K562 (cell line): Measurements from ENCODE around the gene KLK14. TPM values are rescaled to one million over a fixed set of nuclear protein-coding genes. Genes with fewer than 3 reads are reported as not detected.
A peak's percentile ranks its signal among the peaks of the same experiment; 100 is the strongest.

Source experiments
- ATAC-seq: fragments of 200-7000 bp; cut with Tn5 transposase; 3 replicates; pipeline ENCODE4 v1.9.1; 2020; ENCODE audit warnings: moderate library complexity
- BruUV-seq: library from RNA; stranded (reverse); fragments of 400-500 nt; replicated peaks from 2 replicates; lab custom pipeline; 2021; lab: Mats Ljungman, UMichigan
- CTCF ChIA-PET: fragments of 300-600 bp; formaldehyde crosslinking; extraction: SDS; loops from one replicate; lab custom pipeline; 2021; ENCODE audit warnings: low intra/inter-chr PET ratio; lab: Yijun Ruan, JAX
- POLR2A ChIA-PET: fragments of 300-600, 350-650 bp; sonication (Branson Sonifier 250); formaldehyde crosslinking; extraction: SDS; loops from one replicate; lab custom pipeline; 2021; ENCODE audit warnings: antibody characterized with exemption, inconsistent platforms; lab: Yijun Ruan, JAX
- DNase-seq, 4 experiments: peaks; one replicate each; pipeline versions ENCODE4 v3.0.0 to v3.0.0-alpha.2; 2011 to 2018; ENCODE audit warnings: low spot score in 3 of 4, mixed read lengths in 3 of 4; ENCODE audit errors: extremely low read depth in 1 of 4
- FAIRE-seq: peaks from 2 replicates; lab custom pipeline; 2011; peaks lifted over from hg19 to GRCh38; lab: Jason Lieb, UNC
- H2AFZ ChIP-seq: 2 replicates; pipeline ENCODE4 v1.6.0; 2011; ENCODE audit warnings: low read depth, low read length, control low read depth, inconsistent platforms
- H3K27ac ChIP-seq: fragments of 200-600 bp; 3 replicates; pipeline ENCODE4 v1.8.0; 2011; ENCODE audit warnings: low read depth, mild to moderate bottlenecking, control low read depth, inconsistent platforms, low read length, moderate library complexity, mixed read lengths; ENCODE audit errors: extremely low read depth
- H3K27me3 ChIP-seq, 2 experiments: fragments of 300-600 bp in 1 of 2; 2 replicates in 1 of 2; 3 replicates in 1 of 2; pipeline versions ENCODE4 v1.6.0 to v1.8.0; 2011; ENCODE audit warnings: inconsistent platforms in 2 of 2, low read length in 2 of 2, mild to moderate bottlenecking in 1 of 2, mixed read lengths in 1 of 2, moderate library complexity in 1 of 2; ENCODE audit not compliant: control insufficient read depth in 2 of 2, insufficient read depth in 2 of 2
- H3K36me3 ChIP-seq: fragments of 300-600 bp; 3 replicates; pipeline ENCODE4 v1.8.0; 2011; ENCODE audit warnings: mild to moderate bottlenecking, low read length, inconsistent platforms; ENCODE audit not compliant: control insufficient read depth, insufficient read depth
- H3K4me1 ChIP-seq, 2 experiments: fragments of 200-600 bp in 1 of 2; replicated peaks in 1 of 2; 2 replicates in 1 of 2; 3 replicates in 1 of 2; pipeline versions ENCODE4 v1.5.1 to v1.8.0; 2011; ENCODE audit warnings: inconsistent platforms in 2 of 2, low read length in 2 of 2, mild to moderate bottlenecking in 1 of 2, mixed read lengths in 1 of 2, moderate library complexity in 1 of 2; ENCODE audit not compliant: control insufficient read depth in 2 of 2, insufficient read depth in 2 of 2
- H3K4me2 ChIP-seq: 2 replicates; pipeline ENCODE4 v1.6.1; 2011; ENCODE audit warnings: low read length, control low read depth, inconsistent platforms, mixed read lengths; ENCODE audit not compliant: insufficient read depth
- H3K4me3 ChIP-seq: fragments of 200-600 bp; sonication (generic), shearing (Covaris generic); 2 replicates; pipeline ENCODE4 v1.5.1; 2016; ENCODE audit warnings: control low read depth, inconsistent platforms
- H3K79me2 ChIP-seq: fragments of 200-600 bp; 3 replicates; pipeline ENCODE4 v1.8.0; 2011; ENCODE audit warnings: low read length, inconsistent platforms; ENCODE audit not compliant: control insufficient read depth, insufficient read depth
- H3K9ac ChIP-seq, 2 experiments: 2 replicates each; pipeline versions ENCODE4 v1.6.0 to v1.6.1; 2011; ENCODE audit warnings: low read depth in 2 of 2, low read length in 2 of 2, control low read depth in 1 of 2, inconsistent platforms in 1 of 2, mild to moderate bottlenecking in 1 of 2, mixed read lengths in 1 of 2; ENCODE audit not compliant: insufficient read depth in 1 of 2
- H3K9me1 ChIP-seq: one replicate; pipeline ENCODE4 v1.6.0; 2011; ENCODE audit warnings: inconsistent platforms, mild to moderate bottlenecking, low read length, moderate library complexity; ENCODE audit not compliant: control insufficient read depth, insufficient read depth
- H3K9me3 ChIP-seq: replicated peaks from 2 replicates; pipeline ENCODE4 v1.5.1; 2011; ENCODE audit warnings: low read depth, low read length, inconsistent platforms; ENCODE audit not compliant: control insufficient read depth, insufficient read depth
- H4K20me1 ChIP-seq: replicated peaks from 2 replicates; pipeline ENCODE4 v1.6.1; 2011; ENCODE audit warnings: low read length, inconsistent platforms, mixed read lengths; ENCODE audit not compliant: control insufficient read depth, insufficient read depth
- CBFA2T2 ChIP-seq: fragments of 450-650 bp; conservative IDR thresholded peaks from 2 replicates; pipeline ENCODE4 v1.6.1; 2017; ENCODE audit warnings: mild to moderate bottlenecking
- CBX8 ChIP-seq: fragments of 200-600 bp; sonication (generic); IDR thresholded peaks from 2 replicates; pipeline ENCODE4 v1.6.1; 2012; ENCODE audit warnings: borderline replicate concordance, mixed run types, low read depth, mild to moderate bottlenecking, moderate library complexity, mixed read lengths, low read length, control low read depth, inconsistent platforms; ENCODE audit not compliant: poor library complexity, severe bottlenecking; ENCODE audit errors: extremely low read depth
- CREBBP ChIP-seq: IDR thresholded peaks from one replicate; pipeline ENCODE4 v1.6.1; 2012; ENCODE audit warnings: low read depth, mild to moderate bottlenecking, control low read depth, inconsistent platforms, low read length
- IRF1 ChIP-seq: sonication (generic); formaldehyde crosslinking; IDR thresholded peaks from 2 replicates; pipeline ENCODE4 v1.8.0; 2022; ENCODE audit warnings: missing genetic modification reagents, mild to moderate bottlenecking, borderline replicate concordance
- NEUROD1 ChIP-seq: fragments of 150-350 bp; IDR thresholded peaks from 2 replicates; pipeline ENCODE4 v1.6.1; 2014; ENCODE audit warnings: borderline replicate concordance, low read length, low read depth; ENCODE audit not compliant: partially characterized antibody
- NFRKB ChIP-seq: fragments of 450-650 bp; IDR thresholded peaks from 2 replicates; pipeline ENCODE4 v1.6.1; 2016; ENCODE audit warnings: low read depth
- RAD21 ChIP-seq, 2 experiments: fragments of 250-450 bp in 1 of 2; fragments of 450-650 bp in 1 of 2; sonication (Bioruptor Pico) in 1 of 2; formaldehyde crosslinking in 1 of 2; IDR thresholded peaks in 1 of 2; conservative IDR thresholded peaks in 1 of 2; 2 replicates each; pipeline versions ENCODE4 v1.4.0 to v1.8.0; 2020 to 2022; ENCODE audit warnings: mild to moderate bottlenecking in 2 of 2, moderate library complexity in 1 of 2
- SRSF7 ChIP-seq: fragments of 200-400 bp; formaldehyde crosslinking; optimal IDR thresholded peaks from 2 replicates; pipeline ENCODE3; 2017; ENCODE audit warnings: mild to moderate bottlenecking, low read depth, low read length
- TCF7 ChIP-seq: sonication (generic); IDR thresholded peaks from 2 replicates; pipeline ENCODE4 v1.6.1; 2016; ENCODE audit warnings: antibody characterized with exemption, borderline replicate concordance
- ZBED1 ChIP-seq: IDR thresholded peaks from 2 replicates; pipeline ENCODE4 v1.6.1; 2014
- ZBTB40 ChIP-seq, 2 experiments: fragments of 450-650 bp in 1 of 2; sonication (generic) in 1 of 2; formaldehyde crosslinking in 1 of 2; IDR thresholded peaks; 2 replicates each; pipeline versions ENCODE4 v1.7.1 to v1.9.0; 2016 to 2022; ENCODE audit warnings: inconsistent platforms in 1 of 2, mild to moderate bottlenecking in 1 of 2, missing genetic modification reagents in 1 of 2
- WGBS: fragments of 100-300 bp; shearing (Covaris generic); methylation state at CpG from one replicate; pipeline ENCODE4 v1.1.6; 2016; ENCODE audit warnings: low coverage, mixed read lengths; ENCODE audit not compliant: insufficient coverage; ENCODE audit errors: missing lambda C conversion rate; 5-methylcytosine and 5-hydroxymethylcytosine counted together
- in situ Hi-C: fragments of 300-500 bp; cut with MboI; formaldehyde crosslinking; loops from 4 replicates; pipeline ENCODE4 v1.15.0; 2018; ENCODE audit warnings: inconsistent platforms, mixed read lengths
- intact Hi-C: fragments of 100-400 bp; cut with micrococcal nuclease; formaldehyde crosslinking; loops from 2 replicates; pipeline ENCODE4 v1.14.2; 2022
- polyA plus RNA-seq, 8 experiments: library from polyadenylated mRNA; depleted of rRNA in 4 of 8; stranded (reverse) in 5 of 8; unstranded in 3 of 8; fragments of >200 nt; fragmentation: Nextera tagmentation in 2 of 8; fragmentation: Illumina TruSeq in 1 of 8; extraction: Ambion mirVana in 2 of 8; extraction: Trizol in 1 of 8; gene quantifications; 2 replicates each; pipeline versions ENCODE4 v1.2.1 to v1.2.3, GENCODE V29; 2011 to 2014; ENCODE audit warnings: inconsistent platforms in 1 of 8, missing spikeins in 1 of 8
- total RNA-seq, 7 experiments: library from RNA; depleted of rRNA in 6 of 7; stranded (reverse); fragments of >200 nt in 6 of 7; fragmentation: Illumina TruSeq in 2 of 7; extraction: Trizol in 2 of 7; gene quantifications; 2 replicates each; pipeline versions ENCODE4 v1.2.1 to v1.2.3, GENCODE V29; 2011 to 2021; ENCODE audit warnings: low replicate concordance in 1 of 7

KLK14 gene
- total and polyA plus RNA-seq, 9 of the 15 experiments (the other 6 are each of a cell fraction or from before 2014, with no cell fraction given), result not detected

DNA sequence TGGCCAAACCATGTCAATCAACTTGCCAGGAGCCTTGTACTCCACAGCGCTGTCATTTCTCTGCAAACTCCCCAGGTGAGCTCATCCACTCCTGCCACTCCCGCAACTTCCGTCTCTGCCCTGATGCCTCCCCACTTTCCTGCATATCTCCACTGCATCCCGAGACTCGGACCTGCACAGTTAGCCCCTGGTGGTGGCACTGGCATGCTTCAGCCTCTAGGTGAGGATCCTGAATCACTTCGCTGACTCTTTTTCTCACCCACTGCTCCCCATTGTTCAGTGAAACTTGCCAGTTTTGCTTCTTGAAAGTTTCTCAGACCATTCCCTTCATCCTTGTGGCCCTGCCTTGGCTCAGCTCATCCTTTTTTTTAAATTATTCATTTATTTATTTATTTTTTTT is 28.9 kb upstream of the KLK14 start (continued):
- no peak for TF ChIP-seq IRF1
- TF ChIP-seq TCF7, result no peak
- no peak for TF ChIP-seq NFRKB
- TF ChIP-seq CREBBP, result no peak
- no peak for TF ChIP-seq NEUROD1
- TF ChIP-seq RAD21 (CRISPR knock-in tag; conservative IDR thresholded peaks at IDR 0.05 in 1 of 2, IDR thresholded peaks at IDR 0.05 in 1 of 2), result 0 out of 4 replicates have a peak, but pooled peaks of 1 of the 2 experiments have one; percentile 15
- TF ChIP-seq CBFA2T2, result no peak
- TF ChIP-seq ZBED1, result no peak
- no peak for TF ChIP-seq SRSF7

DNA sequence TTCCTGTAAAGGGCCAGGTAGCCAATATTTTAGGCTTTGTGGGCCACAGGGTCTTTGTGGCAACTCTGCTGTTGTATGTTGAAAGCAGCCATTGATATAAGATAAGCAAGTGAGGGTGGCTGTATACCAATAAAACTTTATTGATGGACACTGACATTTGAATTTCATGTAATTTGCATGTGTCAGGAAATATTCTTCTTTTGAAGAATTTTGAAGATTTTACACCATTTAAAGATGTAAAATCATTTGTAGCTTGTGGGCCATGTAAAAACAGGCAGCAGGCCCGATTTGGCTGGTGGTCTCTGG is 27.9 kb upstream of the KLK14 start:
- ChIA-PET POLR2A (no interaction called here), CTCF (no interaction called here)
- peaks cover 24% of the 10 kb centered on the region for H3K79me2 ChIP-seq
- H4K20me1 ChIP-seq, result no peaks in the 10 kb centered on the region
- no peaks in the 10 kb centered on the region for H3K9me3 ChIP-seq
- ATAC-seq, result no peak
- BruUV-seq, result no TSS peak
- peaks cover 5% of the 10 kb centered on the region; the same call in 1 of the 3 replicates for H3K36me3 ChIP-seq
- H3K4me2 ChIP-seq, result no peak overlapping the region
- 0% methylated on average over 1 of the region's 1 CpG for WGBS
- TF ChIP-seq ZBTB40 (IDR thresholded peaks at IDR 0.05) (peak; percentile 94), ZBTB40 (CRISPR knock-in tag; IDR thresholded peaks at IDR 0.05) (peak; percentile 88), CBX8 (no peak)
- intact Hi-C loops, result no loop called here
- in situ Hi-C loops, result no loop called here
- peaks cover under 1% of the 10 kb centered on the region for H3K9me1 ChIP-seq
- no peak overlapping the region for H3K27ac ChIP-seq
- no peak overlapping the region for H3K4me3 ChIP-seq
- H3K9ac ChIP-seq, result no peak overlapping the region
- H3K4me1 ChIP-seq, result peaks cover 9 to 18% of the 10 kb centered on the region in 2 experiments; a peak in 4 of 5 replicates
- DNase-seq, result no peak
- FAIRE-seq, result no peak
- peaks cover 12 to 34% of the 10 kb centered on the region in 2 experiments; a peak in 4 of 5 replicates for H3K27me3 ChIP-seq
- no peak overlapping the region for H2AFZ ChIP-seq
